Liver (tissue), 9 donors: ENCODE data around the gene LRRTM4. TPM values are rescaled to one million over a fixed set of nuclear protein-coding genes. Genes with fewer than 3 reads are reported as not detected.

ENCODE experiments used
- DNase-seq: peaks from one replicate; pipeline ENCODE4 v3.0.0-alpha.2; 2017; ENCODE audit warnings: low spot score
- H3K27ac ChIP-seq, 2 donors: one replicate each; pipeline ENCODE4 v1.7.0; 2013; ENCODE audit warnings: inconsistent platforms in 2 of 2, low read length in 2 of 2, control low read depth in 1 of 2, low read depth in 1 of 2, mild to moderate bottlenecking in 1 of 2
- H3K27me3 ChIP-seq, 4 donors: one replicate each; pipeline versions ENCODE4 v1.6.1 to v1.7.0; 2013; ENCODE audit warnings: low read length in 3 of 4, inconsistent platforms in 1 of 4, mild to moderate bottlenecking in 1 of 4, moderate library complexity in 1 of 4; ENCODE audit not compliant: control insufficient read depth in 4 of 4, insufficient read depth in 4 of 4
- H3K36me3 ChIP-seq, 4 donors: one replicate each; pipeline versions ENCODE4 v1.6.1 to v1.7.0; 2013; ENCODE audit warnings: low read length in 3 of 4, mild to moderate bottlenecking in 3 of 4, low read depth in 1 of 4, moderate library complexity in 1 of 4; ENCODE audit not compliant: control insufficient read depth in 4 of 4, insufficient read depth in 3 of 4
- H3K4me1 ChIP-seq, 4 donors: one replicate each; pipeline versions ENCODE4 v1.6.1 to v1.7.0; 2013; ENCODE audit warnings: low read length in 3 of 4, mild to moderate bottlenecking in 3 of 4, moderate library complexity in 1 of 4; ENCODE audit not compliant: control insufficient read depth in 4 of 4, insufficient read depth in 4 of 4
- H3K4me3 ChIP-seq, 3 donors: one replicate each; pipeline versions ENCODE4 v1.6.1 to v1.7.0; 2013; ENCODE audit warnings: low read length in 3 of 3, control low read depth in 1 of 3, low read depth in 1 of 3, mild to moderate bottlenecking in 1 of 3
- H3K9ac ChIP-seq, 2 donors: one replicate each; pipeline ENCODE4 v1.7.0; 2013; ENCODE audit warnings: low read length in 2 of 2, mild to moderate bottlenecking in 2 of 2, moderate library complexity in 2 of 2, control low read depth in 1 of 2, low read depth in 1 of 2
- H3K9me3 ChIP-seq, 4 donors: one replicate each; pipeline versions ENCODE4 v1.6.1 to v1.7.0; 2013; ENCODE audit warnings: low read length in 3 of 4; ENCODE audit not compliant: control insufficient read depth in 4 of 4
- ATF3 ChIP-seq: IDR thresholded peaks from 2 replicates; pipeline ENCODE4 v1.6.1; 2016; ENCODE audit warnings: antibody characterized with exemption
- CTCF ChIP-seq: fragments of 150-350 bp; IDR thresholded peaks from 2 replicates; pipeline ENCODE4 v1.5.1; 2017; ENCODE audit warnings: improper control_type of control experiment, low read depth, low read length; ENCODE audit not compliant: missing input control
- EGR1 ChIP-seq, 2 donors: IDR thresholded peaks; 2 replicates each; pipeline ENCODE4 v1.6.1; 2016 to 2018; ENCODE audit warnings: antibody characterized with exemption in 2 of 2, low read depth in 2 of 2
- FOXA1 ChIP-seq: IDR thresholded peaks from 2 replicates; pipeline ENCODE4 v1.6.1; 2016; ENCODE audit warnings: antibody characterized with exemption
- FOXA2 ChIP-seq: IDR thresholded peaks from 2 replicates; pipeline ENCODE4 v1.6.1; 2016; ENCODE audit warnings: antibody characterized with exemption
- GABPA ChIP-seq, 2 donors: IDR thresholded peaks in 1 of 2; conservative IDR thresholded peaks in 1 of 2; 2 replicates each; pipeline ENCODE4 v1.6.1; 2016; ENCODE audit warnings: antibody characterized with exemption in 2 of 2, mild to moderate bottlenecking in 1 of 2, moderate library complexity in 1 of 2
- HNF4A ChIP-seq, 2 donors: conservative IDR thresholded peaks; 2 replicates each; pipeline ENCODE4 v1.6.1; 2016; ENCODE audit warnings: antibody characterized with exemption in 2 of 2, mild to moderate bottlenecking in 2 of 2
- HNF4G ChIP-seq: IDR thresholded peaks from 2 replicates; pipeline ENCODE4 v1.6.1; 2016; ENCODE audit warnings: antibody characterized with exemption
- JUND ChIP-seq, 2 donors: IDR thresholded peaks; 2 replicates each; pipeline ENCODE4 v1.6.1; 2016; ENCODE audit warnings: antibody characterized with exemption in 2 of 2
- MAX ChIP-seq: IDR thresholded peaks from 2 replicates; pipeline ENCODE4 v1.6.1; 2016; ENCODE audit warnings: antibody characterized with exemption
- NR2F2 ChIP-seq: IDR thresholded peaks from 2 replicates; pipeline ENCODE4 v1.6.1; 2016; ENCODE audit warnings: antibody characterized with exemption
- RAD21 ChIP-seq, 2 donors: IDR thresholded peaks; 2 replicates each; pipeline ENCODE4 v1.6.1; 2016; ENCODE audit warnings: antibody characterized with exemption in 2 of 2, mild to moderate bottlenecking in 2 of 2
- REST ChIP-seq: IDR thresholded peaks from 2 replicates; pipeline ENCODE4 v1.6.1; 2016; ENCODE audit warnings: antibody characterized with exemption, mild to moderate bottlenecking
- RXRA ChIP-seq, 2 donors: IDR thresholded peaks; 2 replicates each; pipeline ENCODE4 v1.6.1; 2017 to 2018; ENCODE audit warnings: antibody characterized with exemption in 2 of 2, mild to moderate bottlenecking in 1 of 2
- SP1 ChIP-seq: IDR thresholded peaks from 2 replicates; pipeline ENCODE4 v1.6.1; 2018; ENCODE audit warnings: antibody characterized with exemption, mild to moderate bottlenecking
- TAF1 ChIP-seq: conservative IDR thresholded peaks from 2 replicates; pipeline ENCODE4 v1.6.1; 2016; ENCODE audit warnings: antibody characterized with exemption, mild to moderate bottlenecking
- YY1 ChIP-seq: IDR thresholded peaks from 2 replicates; pipeline ENCODE4 v1.6.1; 2016; ENCODE audit warnings: antibody characterized with exemption, mild to moderate bottlenecking
- ZBTB33 ChIP-seq: IDR thresholded peaks from 2 replicates; pipeline ENCODE4 v1.6.1; 2016; ENCODE audit warnings: antibody characterized with exemption
- WGBS: extraction: QIAGEN DNeasy Blood & Tissue Kit; methylation state at CpG from one replicate; pipeline ENCODE4 v1.1.7; 2013; 5-methylcytosine and 5-hydroxymethylcytosine counted together
- polyA plus RNA-seq, 2 donors: library from polyadenylated mRNA; stranded (reverse) in 1 of 2; unstranded in 1 of 2; fragments of 200-250 nt in 1 of 2; fragments of >200 nt in 1 of 2; fragmentation: Nextera tagmentation in 1 of 2; extraction: Ambion mirVana in 1 of 2; gene quantifications; one replicate each; pipeline versions ENCODE4 v1.2.1 to v1.2.3, GENCODE V29; 2013 to 2015
- total RNA-seq, 2 donors: library from RNA; depleted of rRNA; stranded (reverse); fragments of >200 nt; gene quantifications; one replicate each; pipeline ENCODE4 v1.2.3, GENCODE V29; 2014
- donor health status: healthy.
- donor health status: healthy.
- donor health status: healthy.
- donor health status: healthy.
- donor health status: healthy.

LRRTM4 gene
- total and polyA plus RNA-seq, 4 donors: 0.06 to 0.09 (median 0.08) TPM; not detected in 1

GRCh38 chr2:76980067-76980787 lies 541.9 kb downstream of the LRRTM4 start:
- Histone ChIP-seq H3K27me3 (no peaks in the 10 kb centered on the region), H3K4me1 (no peaks in the 10 kb centered on the region), H3K9ac (no peak overlapping the region), H3K36me3 (no peaks in the 10 kb centered on the region), H3K4me3 (no peak overlapping the region), H3K27ac (no peak overlapping the region), H3K9me3 (no peaks in the 10 kb centered on the region)
- no peak for TF ChIP-seq FOXA2
- TF ChIP-seq REST: no peak
- TF ChIP-seq EGR1 (IDR thresholded peaks at IDR 0.05; ENCODE audit: low read depth in 2 of 2): no peak
- no peak for TF ChIP-seq HNF4G
- no peak for TF ChIP-seq YY1
- TF ChIP-seq ATF3: no peak
- no peak for TF ChIP-seq CTCF
- TF ChIP-seq FOXA1: no peak
- no peak for TF ChIP-seq NR2F2
- TF ChIP-seq RXRA (IDR thresholded peaks at IDR 0.05): no peak
- TF ChIP-seq SP1: no peak
- TF ChIP-seq ZBTB33: no peak
- TF ChIP-seq RAD21 (IDR thresholded peaks at IDR 0.05): no peak
- no peak for TF ChIP-seq MAX
- no peak for TF ChIP-seq JUND (IDR thresholded peaks at IDR 0.05)
- TF ChIP-seq GABPA (IDR thresholded peaks at IDR 0.05 in 1 of 2, conservative IDR thresholded peaks at IDR 0.05 in 1 of 2): no peak
- no peak for TF ChIP-seq TAF1
- no peak for TF ChIP-seq HNF4A (conservative IDR thresholded peaks at IDR 0.05)
- WGBS: 56% methylated on average over 3 of the region's 3 CpGs
- DNase-seq: no peak
